PC-3 (cell line): Measurements from ENCODE around the gene NXPH4. TPM values are rescaled to one million over a fixed set of nuclear protein-coding genes. Genes with fewer than 3 reads are reported as not detected.

Experiments
- ATAC-seq: fragments of 200-7000 bp; cut with Tn5 transposase; 2 replicates; pipeline ENCODE4 v1.9.1; 2020; ENCODE audit warnings: mild to moderate bottlenecking, moderate library complexity
- BruUV-seq: library from RNA; stranded (reverse); fragments of 400-500 nt; replicated peaks from 2 replicates; lab custom pipeline; 2021; lab: Mats Ljungman, UMichigan
- CTCF ChIA-PET: fragments of 300-600 bp; sonication (Branson Sonifier 250); formaldehyde crosslinking; loops from one replicate; lab custom pipeline; 2022; ENCODE audit warnings: antibody characterized with exemption; lab: Charles Lee
- POLR2A ChIA-PET: fragments of 300-600 bp; sonication (Branson Sonifier 250); formaldehyde crosslinking; loops from one replicate; lab custom pipeline; 2022; ENCODE audit warnings: antibody characterized with exemption; ENCODE audit not compliant: unreplicated experiment; lab: Charles Lee
- DNase-seq: peaks from one replicate; pipeline ENCODE4 v3.0.0-alpha.2; 2015
- H2AFZ ChIP-seq: fragments of 300-600 bp; sonication (generic); 2 replicates; pipeline ENCODE4 v1.6.0; 2016; ENCODE audit warnings: antibody characterized with exemption, low read length
- H3F3A ChIP-seq: fragments of 300-600 bp; sonication (generic); one replicate; pipeline ENCODE4 v1.6.0; 2017; ENCODE audit warnings: antibody characterized with exemption, low read length, control low read depth, mild to moderate bottlenecking; ENCODE audit not compliant: unreplicated experiment
- H3K27ac ChIP-seq: fragments of 300-600 bp; sonication (generic); 2 replicates; pipeline ENCODE4 v1.5.1; 2016; ENCODE audit warnings: mild to moderate bottlenecking, low read length
- H3K27me3 ChIP-seq: fragments of 300-600 bp; sonication (generic); 2 replicates; pipeline ENCODE4 v1.6.1; 2016; ENCODE audit warnings: low read length, mixed read lengths
- H3K36me3 ChIP-seq: fragments of 300-600 bp; sonication (generic); 2 replicates; pipeline ENCODE4 v1.6.1; 2016; ENCODE audit warnings: low read depth, mixed run types, low read length, mixed read lengths
- H3K4me1 ChIP-seq: fragments of 300-600 bp; sonication (generic); 2 replicates; pipeline ENCODE4 v1.5.1; 2016; ENCODE audit warnings: low read length; ENCODE audit not compliant: insufficient read depth
- H3K4me2 ChIP-seq: fragments of 300-600 bp; sonication (generic); 2 replicates; pipeline ENCODE4 v1.6.0; 2016; ENCODE audit warnings: low read length
- H3K4me3 ChIP-seq: fragments of 300-600 bp; sonication (generic); 2 replicates; pipeline ENCODE4 v1.5.1; 2016; ENCODE audit warnings: mild to moderate bottlenecking, low read length, mixed read lengths
- H3K79me2 ChIP-seq: fragments of 300-600 bp; sonication (generic); 2 replicates; pipeline ENCODE4 v1.6.1; 2017; ENCODE audit warnings: low read length, mixed read lengths
- H3K9ac ChIP-seq: fragments of 300-600 bp; sonication (generic); 2 replicates; pipeline ENCODE4 v1.6.0; 2016; ENCODE audit warnings: mild to moderate bottlenecking, low read length
- H3K9me2 ChIP-seq: fragments of 300-600 bp; sonication (generic); replicated peaks from 2 replicates; pipeline ENCODE4 v1.6.1; 2016; ENCODE audit warnings: mixed run types, low read length, mixed read lengths
- H3K9me3 ChIP-seq: fragments of 300-600 bp; sonication (generic); 2 replicates; pipeline ENCODE4 v1.6.1; 2016; ENCODE audit warnings: low read length, mixed read lengths
- H4K20me1 ChIP-seq: fragments of 300-600 bp; sonication (generic); 2 replicates; pipeline ENCODE4 v1.6.1; 2016; ENCODE audit warnings: low read length, mixed read lengths
- EZH2 ChIP-seq: fragments of 300-600 bp; sonication (generic); IDR thresholded peaks from one replicate; pipeline ENCODE4 v1.6.1; 2017; ENCODE audit warnings: antibody characterized with exemption, mild to moderate bottlenecking, low read length; ENCODE audit not compliant: unreplicated experiment
- EZH2phosphoT487 ChIP-seq: fragments of 300-600 bp; sonication (generic); IDR thresholded peaks from 2 replicates; pipeline ENCODE4 v1.6.1; 2018; ENCODE audit warnings: mild to moderate bottlenecking, antibody characterized with exemption, low read length, borderline replicate concordance
- intact Hi-C: fragments of 100-400 bp; cut with micrococcal nuclease; formaldehyde crosslinking; loops from 2 replicates; pipeline ENCODE4 v1.9.0; 2023
- total RNA-seq: library from RNA; depleted of rRNA; stranded (reverse); fragments of >200 nt; gene quantifications from 2 replicates; pipeline ENCODE4 v1.2.3, GENCODE V29; 2014
- TF ChIP-seq, protein P1 (sequence below): fragments of 300-600 bp; sonication (generic); conservative IDR thresholded peaks from 2 replicates; pipeline ENCODE4 v1.5.1; 2017; ENCODE audit warnings: antibody characterized with exemption, low read depth, mild to moderate bottlenecking, low read length

NXPH4 gene
- total RNA-seq, 1 experiment from 2014 or later: 15.1 TPM

DNA sequence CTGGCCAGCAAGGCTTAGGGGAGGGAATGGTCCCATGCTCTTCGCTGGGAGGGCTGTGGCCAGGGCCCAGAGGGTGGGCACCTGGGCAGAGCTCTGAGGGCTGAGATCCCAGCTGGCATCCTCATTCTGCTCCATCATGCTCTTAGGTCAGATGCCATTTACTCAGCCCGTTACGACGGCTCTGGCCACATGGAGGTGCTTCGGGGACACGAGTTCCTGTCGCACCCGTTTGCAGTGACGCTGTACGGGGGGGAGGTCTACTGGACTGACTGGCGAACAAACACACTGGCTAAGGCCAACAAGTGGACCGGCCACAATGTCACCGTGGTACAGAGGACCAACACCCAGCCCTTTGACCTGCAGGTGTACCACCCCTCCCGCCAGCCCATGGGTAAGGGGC lies 38.4 kb upstream of the NXPH4 start:
- POLR2A ChIA-PET: no interaction called here
- intact Hi-C loops: no loop called here
- H3K79me2 ChIP-seq: no peaks in the 10 kb centered on the region
- no peaks in the 10 kb centered on the region for H3K27me3 ChIP-seq
- no peaks in the 10 kb centered on the region; the same call in 1 of the 2 replicates for H3K36me3 ChIP-seq
- H3K9ac ChIP-seq: no peak overlapping the region
- no peaks in the 10 kb centered on the region for H4K20me1 ChIP-seq
- ATAC-seq: no peak
- no peak overlapping the region for H2AFZ ChIP-seq
- DNase-seq: no peak
- H3K4me1 ChIP-seq: peaks cover 23% of the 10 kb centered on the region
- BruUV-seq: no TSS peak
- no peaks in the 10 kb centered on the region for H3K9me3 ChIP-seq
- H3K4me2 ChIP-seq: no peak overlapping the region
- TF ChIP-seq EZH2phosphoT487: no peak
- TF ChIP-seq, protein P1, sequence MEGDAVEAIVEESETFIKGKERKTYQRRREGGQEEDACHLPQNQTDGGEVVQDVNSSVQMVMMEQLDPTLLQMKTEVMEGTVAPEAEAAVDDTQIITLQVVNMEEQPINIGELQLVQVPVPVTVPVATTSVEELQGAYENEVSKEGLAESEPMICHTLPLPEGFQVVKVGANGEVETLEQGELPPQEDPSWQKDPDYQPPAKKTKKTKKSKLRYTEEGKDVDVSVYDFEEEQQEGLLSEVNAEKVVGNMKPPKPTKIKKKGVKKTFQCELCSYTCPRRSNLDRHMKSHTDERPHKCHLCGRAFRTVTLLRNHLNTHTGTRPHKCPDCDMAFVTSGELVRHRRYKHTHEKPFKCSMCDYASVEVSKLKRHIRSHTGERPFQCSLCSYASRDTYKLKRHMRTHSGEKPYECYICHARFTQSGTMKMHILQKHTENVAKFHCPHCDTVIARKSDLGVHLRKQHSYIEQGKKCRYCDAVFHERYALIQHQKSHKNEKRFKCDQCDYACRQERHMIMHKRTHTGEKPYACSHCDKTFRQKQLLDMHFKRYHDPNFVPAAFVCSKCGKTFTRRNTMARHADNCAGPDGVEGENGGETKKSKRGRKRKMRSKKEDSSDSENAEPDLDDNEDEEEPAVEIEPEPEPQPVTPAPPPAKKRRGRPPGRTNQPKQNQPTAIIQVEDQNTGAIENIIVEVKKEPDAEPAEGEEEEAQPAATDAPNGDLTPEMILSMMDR: no peak
- TF ChIP-seq EZH2: no peak
- no peak overlapping the region for H3K4me3 ChIP-seq
- no peaks in the 10 kb centered on the region for H3F3A ChIP-seq
- CTCF ChIA-PET: no interaction called here
- H3K27ac ChIP-seq: no peak overlapping the region
- H3K9me2 ChIP-seq: no peaks in the 10 kb centered on the region

DNA sequence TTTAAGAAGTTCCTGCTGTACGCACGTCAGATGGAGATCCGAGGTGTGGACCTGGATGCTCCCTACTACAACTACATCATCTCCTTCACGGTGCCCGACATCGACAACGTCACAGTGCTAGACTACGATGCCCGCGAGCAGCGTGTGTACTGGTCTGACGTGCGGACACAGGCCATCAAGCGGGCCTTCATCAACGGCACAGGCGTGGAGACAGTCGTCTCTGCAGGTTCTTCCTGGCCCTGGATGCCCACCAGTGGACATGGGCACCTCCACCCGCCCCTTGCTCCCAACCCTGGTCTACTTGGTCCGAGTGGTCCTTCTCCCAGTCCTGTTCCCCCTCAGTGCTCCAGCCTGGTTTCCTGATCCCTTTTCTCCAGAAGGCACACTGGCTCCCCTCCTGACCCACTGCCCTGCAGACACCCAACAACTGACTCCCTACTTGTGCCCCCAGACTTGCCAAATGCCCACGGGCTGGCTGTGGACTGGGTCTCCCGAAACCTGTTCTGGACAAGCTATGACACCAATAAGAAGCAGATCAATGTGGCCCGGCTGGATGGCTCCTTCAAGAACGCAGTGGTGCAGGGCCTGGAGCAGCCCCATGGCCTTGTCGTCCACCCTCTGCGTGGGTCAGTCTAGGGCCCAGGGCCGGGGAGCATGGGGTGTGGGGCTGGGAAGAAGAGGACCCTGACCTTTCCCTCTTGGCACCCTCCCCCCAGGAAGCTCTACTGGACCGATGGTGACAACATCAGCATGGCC lies 37.1 kb upstream of the NXPH4 start:
- H3K9ac ChIP-seq: no peak overlapping the region
- H3K27ac ChIP-seq: no peak overlapping the region
- no peaks in the 10 kb centered on the region; the same call in 1 of the 2 replicates for H3K36me3 ChIP-seq
- no peaks in the 10 kb centered on the region for H3K9me2 ChIP-seq
- ATAC-seq (no peak), DNase-seq (no peak)
- H2AFZ ChIP-seq: no peak overlapping the region
- no peaks in the 10 kb centered on the region for H3F3A ChIP-seq
- H3K79me2 ChIP-seq: no peaks in the 10 kb centered on the region
- no peaks in the 10 kb centered on the region for H3K27me3 ChIP-seq
- H3K9me3 ChIP-seq: no peaks in the 10 kb centered on the region
- intact Hi-C loops: loop anchor here (5.0 kb wide), 1 partner anchor 112 kb away; no protein-coding TSS in a partner anchor
- TF ChIP-seq, protein P1: no peak
- TF ChIP-seq EZH2: no peak
- TF ChIP-seq EZH2phosphoT487: no peak
- POLR2A ChIA-PET: no interaction called here
- no peak overlapping the region for H3K4me2 ChIP-seq
- CTCF ChIA-PET: interaction anchor here (0.6 kb wide), 1 partner anchor 52 kb away, joined by 3 read pairs; no protein-coding TSS in a partner anchor
- H3K4me3 ChIP-seq: no peak overlapping the region
- BruUV-seq: TSS peak; percentile 28
- peaks cover 27% of the 10 kb centered on the region for H3K4me1 ChIP-seq
- no peaks in the 10 kb centered on the region for H4K20me1 ChIP-seq

DNA sequence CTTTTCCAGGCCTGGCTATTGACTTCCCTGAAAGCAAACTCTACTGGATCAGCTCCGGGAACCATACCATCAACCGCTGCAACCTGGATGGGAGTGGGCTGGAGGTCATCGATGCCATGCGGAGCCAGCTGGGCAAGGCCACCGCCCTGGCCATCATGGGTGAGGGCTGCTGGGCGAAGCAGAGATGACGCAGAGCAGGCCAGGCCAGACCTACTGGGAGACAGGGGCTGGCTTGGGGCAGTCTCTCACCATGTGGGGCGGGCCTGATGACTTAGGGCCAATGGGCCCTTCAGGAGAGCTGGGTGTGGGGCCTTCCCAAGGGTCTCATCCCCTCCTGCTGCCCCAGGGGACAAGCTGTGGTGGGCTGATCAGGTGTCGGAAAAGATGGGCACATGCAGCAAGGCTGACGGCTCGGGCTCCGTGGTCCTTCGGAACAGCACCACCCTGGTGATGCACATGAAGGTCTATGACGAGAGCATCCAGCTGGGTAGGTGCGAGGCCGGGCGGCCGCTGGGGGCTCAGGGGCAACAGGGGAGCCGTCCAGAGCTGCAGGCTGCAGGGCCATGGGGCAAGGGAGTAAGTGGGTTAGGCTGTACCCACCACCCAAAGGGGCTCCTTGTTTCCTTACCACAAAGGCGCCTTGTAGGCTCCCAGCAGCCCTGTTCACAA lies 36.1 kb upstream of the NXPH4 start:
- no peaks in the 10 kb centered on the region for H4K20me1 ChIP-seq
- ChIA-PET POLR2A (no interaction called here), CTCF (interaction anchor here (0.6 kb wide), 1 partner anchor 53 kb away, joined by 3 read pairs; no protein-coding TSS in a partner anchor)
- no peak overlapping the region for H3K4me2 ChIP-seq
- peaks cover 24% of the 10 kb centered on the region for H3K4me1 ChIP-seq
- no peaks in the 10 kb centered on the region for H3K79me2 ChIP-seq
- no peak for DNase-seq
- H3K4me3 ChIP-seq: no peak overlapping the region
- no TSS peak for BruUV-seq
- intact Hi-C loops: loop anchor here (5.0 kb wide), 1 partner anchor 113 kb away; no protein-coding TSS in a partner anchor
- no peak overlapping the region for H3K27ac ChIP-seq
- ATAC-seq: no peak
- H3K9me2 ChIP-seq: no peaks in the 10 kb centered on the region
- H3K9ac ChIP-seq: no peak overlapping the region
- no peak overlapping the region for H2AFZ ChIP-seq
- no peaks in the 10 kb centered on the region for H3K9me3 ChIP-seq
- H3K27me3 ChIP-seq: no peaks in the 10 kb centered on the region
- TF ChIP-seq EZH2phosphoT487: no peak
- TF ChIP-seq, protein P1: no peak
- TF ChIP-seq EZH2: no peak
- no peaks in the 10 kb centered on the region for H3F3A ChIP-seq
- H3K36me3 ChIP-seq: peaks cover under 1% of the 10 kb centered on the region; the same call in 1 of the 2 replicates
